Measurements from ENCODE around the gene ZCCHC18.

The ZCCHC18 gene

GRCh38 chrX:104134583-104135261, 22.4 kb downstream of the ZCCHC18 start:
- DNase-seq = no peak

- DNase-seq = no peak
Measured at GRCh38 chrX:104135677-104136076, 23.4 kb downstream of the ZCCHC18 start.

GRCh38 chrX:104136241-104137019, 24.1 kb downstream of the ZCCHC18 start:
- peak; percentile 52 for DNase-seq

- DNase-seq = no peak
Measured at GRCh38 chrX:104137496-104137895, 25.2 kb downstream of the ZCCHC18 start.

- no peak for DNase-seq
Measured at GRCh38 chrX:104141087-104141760, 28.9 kb downstream of the ZCCHC18 start.

GRCh38 chrX:104151037-104151436, 38.7 kb downstream of the ZCCHC18 start:
- DNase-seq = no peak

- peak; percentile 80 for DNase-seq
Measured at GRCh38 chrX:104156630-104157529, 44.6 kb downstream of the ZCCHC18 start, which contains the start of gene SLC25A53. Gene SLC25A53, minus strand, starts transcription at chrX:104157009. Its CDS starts 51,752 bp downstream, at chrX:104105257.

All from NCI-H2081 treated with DMSO at 0.1 percent for 48 hours (cell line).